T-cell (primary cell): Measurements from ENCODE around the gene RAE1. TPM values are rescaled to one million over a fixed set of nuclear protein-coding genes. Genes with fewer than 3 reads are reported as not detected.

Experiments used
- ATAC-seq, 4 experiments: fragments of 200-7000 bp in 3 of 4; fragments of 150-1000 bp in 1 of 4; cut with Tn5 transposase; replicated peaks in 1 of 4; 1 replicate in 3 of 4; 2 replicates in 1 of 4; pipeline ENCODE4 v1.10.0; 2021; ENCODE audit warnings: moderate library complexity in 3 of 4, mild to moderate bottlenecking in 2 of 4, moderate number of reproducible peaks in 1 of 4
- CTCF ChIA-PET, 2 donors: fragments of 300-600 bp; sonication (Branson Sonifier 250); formaldehyde crosslinking; loops; one replicate each; lab custom pipeline; 2022; ENCODE audit warnings: antibody characterized with exemption in 2 of 2; lab: Charles Lee
- POLR2A ChIA-PET, 2 donors: fragments of 300-600 bp; sonication (Branson Sonifier 250); formaldehyde crosslinking; loops; one replicate each; lab custom pipeline; 2022; ENCODE audit warnings: antibody characterized with exemption in 2 of 2; lab: Charles Lee
- DNase-seq, 35 experiments: peaks; one replicate each; pipeline versions ENCODE4 v3.0.0 to v3.0.0-alpha.2; 2013 to 2023
- H3K27ac ChIP-seq: one replicate; pipeline ENCODE4 v1.5.1; 2013; ENCODE audit warnings: low read length
- H3K27me3 ChIP-seq, 2 experiments: replicated peaks in 1 of 2; 1 replicate in 1 of 2; 2 replicates in 1 of 2; pipeline versions ENCODE4 v1.6.1 to v1.7.0; 2013; ENCODE audit warnings: low read length in 1 of 2, mixed read lengths in 1 of 2; ENCODE audit not compliant: control insufficient read depth in 2 of 2, insufficient read depth in 2 of 2; ENCODE audit errors: extremely low read depth in 1 of 2
- H3K36me3 ChIP-seq, 2 donors: 1 replicate in 1 of 2; 2 replicates in 1 of 2; pipeline versions ENCODE4 v1.6.1 to v1.7.0; 2013; ENCODE audit warnings: low read length in 1 of 2; ENCODE audit not compliant: control insufficient read depth in 2 of 2, insufficient read depth in 1 of 2; ENCODE audit errors: extremely low read depth in 1 of 2
- H3K4me1 ChIP-seq, 2 experiments: 1 replicate in 1 of 2; 2 replicates in 1 of 2; pipeline versions ENCODE4 v1.6.1 to v1.7.0; 2013; ENCODE audit warnings: low read length in 2 of 2, mixed read lengths in 1 of 2; ENCODE audit not compliant: insufficient read depth in 2 of 2, control insufficient read depth in 1 of 2; ENCODE audit errors: extremely low read depth in 1 of 2
- H3K4me3 ChIP-seq, 2 donors: 1 replicate in 1 of 2; 2 replicates in 1 of 2; pipeline versions ENCODE4 v1.5.1 to v1.7.0; 2013; ENCODE audit warnings: mild to moderate bottlenecking in 2 of 2, low read length in 1 of 2, moderate library complexity in 1 of 2; ENCODE audit not compliant: control insufficient read depth in 1 of 2; ENCODE audit errors: extremely low read depth in 1 of 2
- H3K9me3 ChIP-seq: 2 replicates; pipeline ENCODE4 v1.7.0; 2013
- H3K27ac Mint-ChIP-seq, 2 donors: one replicate each; pipeline ENCODE4 v1.8.0; 2020 to 2021; ENCODE audit warnings: mild to moderate bottlenecking in 2 of 2, mixed read lengths in 2 of 2
- H3K27me3 Mint-ChIP-seq, 2 donors: one replicate each; pipeline ENCODE4 v1.8.0; 2021 to 2022; ENCODE audit warnings: mixed read lengths in 2 of 2
- H3K36me3 Mint-ChIP-seq: one replicate; pipeline ENCODE4 v1.8.0; 2021; ENCODE audit warnings: mixed read lengths
- H3K4me1 Mint-ChIP-seq, 3 donors: one replicate each; pipeline ENCODE4 v1.8.0; 2020 to 2022; ENCODE audit warnings: mixed read lengths in 3 of 3, mild to moderate bottlenecking in 1 of 3
- H3K4me3 Mint-ChIP-seq, 3 donors: one replicate each; pipeline ENCODE4 v1.8.0; 2020 to 2022; ENCODE audit warnings: mild to moderate bottlenecking in 3 of 3, mixed read lengths in 3 of 3, moderate library complexity in 3 of 3
- H3K9me3 Mint-ChIP-seq, 3 donors: one replicate each; pipeline ENCODE4 v1.8.0; 2020 to 2022; ENCODE audit warnings: mixed read lengths in 3 of 3
- WGBS: methylation state at CpG from one replicate; pipeline ENCODE4 v1.1.5; 2013; ENCODE audit warnings: missing lambda C conversion rate; ENCODE audit not compliant: insufficient coverage; 5-methylcytosine and 5-hydroxymethylcytosine counted together
- total RNA-seq, 35 experiments: library from RNA in 6 of 35; stranded (reverse) in 6 of 35; fragments of 120-200 nt in 1 of 35; gene quantifications; one replicate each; pipeline versions ENCODE4 v1.2.1 to v1.2.4 and lab custom pipeline; 2013 to 2026

Gene RAE1
- total RNA-seq, 5 donors from 2014 or later (not counting 1 experiment from before 2014, with no cell fraction given), result 29.0 to 41.1 (median 29.4) TPM

- DNase-seq (no peak), ATAC-seq (no peak)
- H3K27ac ChIP-seq, result peak overlapping the region; percentile 98
- peak overlapping the region; percentile 97 to 100 for H3K27ac Mint-ChIP-seq
- H3K4me3 Mint-ChIP-seq, result peak overlapping the region; percentile 83 to 94 (median 84)
- no peaks in the 10 kb centered on the region for H3K27me3 ChIP-seq
- H3K36me3 ChIP-seq, result peaks cover 24 to 86% of the 10 kb centered on the region in 2 donors
- H3K9me3 ChIP-seq, result no peaks in the 10 kb centered on the region
- peaks cover 49% of the 10 kb centered on the region for H3K36me3 Mint-ChIP-seq
- no peaks in the 10 kb centered on the region for H3K9me3 Mint-ChIP-seq
- ChIA-PET POLR2A (interaction anchor here (0.6 to 2.4 kb wide), 9 partner anchors 9 to 1020 kb away, joined by 3 to 21 read pairs (median 4); no protein-coding TSS in a partner anchor), CTCF (interaction anchor here (0.7 to 1.9 kb wide), 5 partner anchors 9 to 74 kb away, joined by 3 to 13 read pairs (median 3); no protein-coding TSS in a partner anchor)
- H3K4me3 ChIP-seq, result peak overlapping the region; percentile 49 to 60
- peaks cover 64 to 100% of the 10 kb centered on the region in 2 experiments for H3K4me1 ChIP-seq
- H3K4me1 Mint-ChIP-seq, result peaks cover 82 to 96% (median 94%) of the 10 kb centered on the region in 3 donors
- no peaks in the 10 kb centered on the region for H3K27me3 Mint-ChIP-seq
- WGBS, result 26% methylated on average over 9 of the region's 13 CpGs
Observed at GRCh38 chr20:57398901-57399535, 48.0 kb downstream of the RAE1 start.

- CTCF ChIA-PET, result interaction anchor here in 1 of 2 donors (1.9 kb wide), 1 partner anchor 10 kb away, joined by 13 read pairs; no protein-coding TSS in a partner anchor
- Histone ChIP-seq H3K4me3 (peak overlapping the region; percentile 49 to 60), H3K9me3 (no peaks in the 10 kb centered on the region), H3K4me1 (peaks cover 58 to 100% of the 10 kb centered on the region in 2 experiments), H3K36me3 (peaks cover 24 to 86% of the 10 kb centered on the region in 2 donors), H3K27me3 (no peaks in the 10 kb centered on the region), H3K27ac (peak overlapping the region; percentile 98)
- Mint-ChIP-seq H3K27me3 (no peaks in the 10 kb centered on the region), H3K36me3 (peaks cover 51% of the 10 kb centered on the region), H3K9me3 (no peaks in the 10 kb centered on the region), H3K4me3 (peak overlapping the region; percentile 83 to 94 (median 84)), H3K27ac (peak overlapping the region; percentile 97 to 100), H3K4me1 (peaks cover 77 to 95% (median 92%) of the 10 kb centered on the region in 3 donors)
- no peak for ATAC-seq
- WGBS, result 33% methylated on average over 13 of the region's 21 CpGs
- POLR2A ChIA-PET, result interaction anchor here (0.7 to 2.4 kb wide), 3 partner anchors 9 to 1513 kb away, joined by 3 to 21 read pairs (median 3); no protein-coding TSS in a partner anchor
- DNase-seq, result peak in 4 of 35 experiments; percentile 22 to 71 (median 42)
Observed at GRCh38 chr20:57399587-57400155, 48.6 kb downstream of the RAE1 start.

- peak overlapping the region; percentile 97 to 100 for H3K27ac Mint-ChIP-seq
- DNase-seq (no peak), ATAC-seq (no peak)
- Histone ChIP-seq H3K4me1 (peaks cover 55 to 100% of the 10 kb centered on the region in 2 experiments), H3K4me3 (peak overlapping the region; percentile 49 to 60), H3K36me3 (peaks cover 27 to 86% of the 10 kb centered on the region in 2 donors), H3K9me3 (no peaks in the 10 kb centered on the region), H3K27me3 (no peaks in the 10 kb centered on the region), H3K27ac (peak overlapping the region; percentile 98)
- peaks cover 76 to 92% (median 92%) of the 10 kb centered on the region in 3 donors for H3K4me1 Mint-ChIP-seq
- 71% methylated on average over 7 of the region's 11 CpGs for WGBS
- ChIA-PET POLR2A (interaction anchor here in 1 of 2 donors (0.7 kb wide), 1 partner anchor 1512 kb away, joined by 3 read pairs; no protein-coding TSS in a partner anchor), CTCF (no interaction called here)
- peaks cover 55% of the 10 kb centered on the region for H3K36me3 Mint-ChIP-seq
- no peaks in the 10 kb centered on the region for H3K27me3 Mint-ChIP-seq
- peak overlapping the region; percentile 83 to 94 (median 84) for H3K4me3 Mint-ChIP-seq
- H3K9me3 Mint-ChIP-seq, result no peaks in the 10 kb centered on the region
Observed at GRCh38 chr20:57400231-57400701, 49.2 kb downstream of the RAE1 start.

GRCh38 chr20:57400821-57401564 is 49.9 kb downstream of the RAE1 start:
- Histone ChIP-seq H3K36me3 (peaks cover 32 to 86% of the 10 kb centered on the region in 2 donors), H3K27ac (peak overlapping the region; percentile 98), H3K27me3 (no peaks in the 10 kb centered on the region), H3K9me3 (no peaks in the 10 kb centered on the region), H3K4me1 (peaks cover 55 to 100% of the 10 kb centered on the region in 2 experiments), H3K4me3 (peak overlapping the region; percentile 49 to 60)
- Mint-ChIP-seq H3K36me3 (peaks cover 53% of the 10 kb centered on the region), H3K27me3 (no peaks in the 10 kb centered on the region), H3K4me3 (peak overlapping the region; percentile 51 to 94 (median 83)), H3K4me1 (peaks cover 75 to 87% (median 86%) of the 10 kb centered on the region in 3 donors), H3K9me3 (no peaks in the 10 kb centered on the region), H3K27ac (peak overlapping the region; percentile 97 to 100)
- POLR2A ChIA-PET, result interaction anchor here in 1 of 2 donors (1.5 kb wide), 1 partner anchor 12 kb away, joined by 6 read pairs; no protein-coding TSS in a partner anchor
- 78% methylated on average over 21 of the region's 21 CpGs for WGBS
- CTCF ChIA-PET, result no interaction called here
- DNase-seq (peak in 7 of 35 experiments; percentile 26 to 56 (median 42)), ATAC-seq (no peak)

GRCh38 chr20:57401565-57401918 is 50.5 kb downstream of the RAE1 start:
- peak overlapping the region; percentile 97 to 100 for H3K27ac Mint-ChIP-seq
- Histone ChIP-seq H3K36me3 (peaks cover 30 to 86% of the 10 kb centered on the region in 2 donors), H3K4me3 (no peak overlapping the region), H3K9me3 (no peaks in the 10 kb centered on the region), H3K27ac (no peak overlapping the region), H3K4me1 (peaks cover 52 to 98% of the 10 kb centered on the region in 2 experiments), H3K27me3 (no peaks in the 10 kb centered on the region)
- no peaks in the 10 kb centered on the region for H3K9me3 Mint-ChIP-seq
- ChIA-PET CTCF (no interaction called here), POLR2A (interaction anchor here (1.5 to 1.6 kb wide), 2 partner anchors 10 to 12 kb away, joined by 6 to 7 read pairs; partner anchors contain the start of gene RBM38 (in 1 of the 2))
- no peaks in the 10 kb centered on the region for H3K27me3 Mint-ChIP-seq
- peaks cover 75 to 83% (median 81%) of the 10 kb centered on the region in 3 donors for H3K4me1 Mint-ChIP-seq
- DNase-seq (no peak), ATAC-seq (no peak)
- H3K4me3 Mint-ChIP-seq, result peak overlapping the region; percentile 39 to 94 (median 54)
- 82% methylated on average over 6 of the region's 7 CpGs for WGBS
- H3K36me3 Mint-ChIP-seq, result peaks cover 49% of the 10 kb centered on the region
